Esophagus squamous epithelium (tissue), 4 donors: ENCODE measurements around the gene CYB561D2.

Experiments
- POLR2A ChIP-seq, 4 donors: fragments of 450-650 bp; IDR thresholded peaks; one replicate each; pipeline ENCODE4 v1.6.1; 2017; ENCODE audit warnings: antibody characterized with exemption in 4 of 4, mild to moderate bottlenecking in 4 of 4, moderate library complexity in 3 of 4
- TF ChIP-seq, protein P1 (sequence below), 6 experiments: fragments of 450-650 bp in 4 of 6; fragments of 200-600 bp in 2 of 6; sonication (generic) in 2 of 6; IDR thresholded peaks; one replicate each; pipeline ENCODE4 v1.5.1; 2016 to 2019; ENCODE audit warnings: antibody characterized with exemption in 6 of 6, mild to moderate bottlenecking in 4 of 6, moderate library complexity in 4 of 6

GRCh38 chr3:50374363-50375257 lies 23.9 kb downstream of the CYB561D2 start:
- TF ChIP-seq, protein P1, sequence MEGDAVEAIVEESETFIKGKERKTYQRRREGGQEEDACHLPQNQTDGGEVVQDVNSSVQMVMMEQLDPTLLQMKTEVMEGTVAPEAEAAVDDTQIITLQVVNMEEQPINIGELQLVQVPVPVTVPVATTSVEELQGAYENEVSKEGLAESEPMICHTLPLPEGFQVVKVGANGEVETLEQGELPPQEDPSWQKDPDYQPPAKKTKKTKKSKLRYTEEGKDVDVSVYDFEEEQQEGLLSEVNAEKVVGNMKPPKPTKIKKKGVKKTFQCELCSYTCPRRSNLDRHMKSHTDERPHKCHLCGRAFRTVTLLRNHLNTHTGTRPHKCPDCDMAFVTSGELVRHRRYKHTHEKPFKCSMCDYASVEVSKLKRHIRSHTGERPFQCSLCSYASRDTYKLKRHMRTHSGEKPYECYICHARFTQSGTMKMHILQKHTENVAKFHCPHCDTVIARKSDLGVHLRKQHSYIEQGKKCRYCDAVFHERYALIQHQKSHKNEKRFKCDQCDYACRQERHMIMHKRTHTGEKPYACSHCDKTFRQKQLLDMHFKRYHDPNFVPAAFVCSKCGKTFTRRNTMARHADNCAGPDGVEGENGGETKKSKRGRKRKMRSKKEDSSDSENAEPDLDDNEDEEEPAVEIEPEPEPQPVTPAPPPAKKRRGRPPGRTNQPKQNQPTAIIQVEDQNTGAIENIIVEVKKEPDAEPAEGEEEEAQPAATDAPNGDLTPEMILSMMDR (IDR thresholded peaks at IDR 0.05), result no peak
- TF ChIP-seq POLR2A (IDR thresholded peaks at IDR 0.05), result no peak
